HCT116 (cell line): Measurements from ENCODE around the gene TMEM234. TPM values are rescaled to one million over a fixed set of nuclear protein-coding genes. Genes with fewer than 3 reads are reported as not detected.

Experiments
- ATAC-seq: fragments of 200-7000 bp; cut with Tn5 transposase; 2 replicates; pipeline ENCODE4 v1.9.1; 2020; ENCODE audit warnings: mild to moderate bottlenecking, moderate library complexity
- BruUV-seq: library from RNA; stranded (reverse); fragments of 400-500 nt; replicated peaks from 2 replicates; lab custom pipeline; 2021; lab: Mats Ljungman, UMichigan
- CTCF ChIA-PET: fragments of 300-600 bp; sonication (Branson Sonifier 250); formaldehyde crosslinking; loops from one replicate; lab custom pipeline; 2021; ENCODE audit warnings: antibody characterized with exemption; lab: Charles Lee
- POLR2A ChIA-PET: fragments of 300-600, 350-600 bp; sonication (Branson Sonifier 250); formaldehyde crosslinking; loops from one replicate; lab custom pipeline; 2021; ENCODE audit warnings: antibody characterized with exemption; lab: Charles Lee
- RAD21 ChIA-PET, 2 experiments: fragments of 300-600 bp; sonication (Branson Sonifier 250); formaldehyde crosslinking; loops; one replicate each; lab custom pipeline; 2023; ENCODE audit warnings: low total read pairs in 2 of 2; ENCODE audit not compliant: uncharacterized antibody in 2 of 2, unreplicated experiment in 2 of 2, low non-redundant PET in 1 of 2; lab: Charles Lee
- DNase-seq: peaks from one replicate; pipeline ENCODE4 v3.0.0-alpha.2; 2010; ENCODE audit warnings: low read depth, low spot score
- H2AFZ ChIP-seq: fragments of 200-600 bp; shearing (Covaris generic), sonication (generic); 2 replicates; pipeline ENCODE4 v1.6.1; 2017; ENCODE audit warnings: low read depth, mixed run types, mixed read lengths, antibody characterized with exemption, low read length; ENCODE audit not compliant: poor library complexity, severe bottlenecking
- H3K27ac ChIP-seq: 2 replicates; pipeline ENCODE4 v1.5.1; 2012; ENCODE audit warnings: low read depth, low read length
- H3K27me3 ChIP-seq: fragments of 200-600 bp; sonication (generic); 2 replicates; pipeline ENCODE4 v1.6.1; 2016; ENCODE audit warnings: mixed run types, low read length, mixed read lengths; ENCODE audit not compliant: insufficient read depth
- H3K36me3 ChIP-seq, 2 experiments: fragments of 200-500 bp in 1 of 2; fragments of 200-600 bp in 1 of 2; sonication (Bioruptor generic) in 1 of 2; sonication (generic) in 1 of 2; 2 replicates each; pipeline versions ENCODE4 v1.5.1 to v1.6.1; 2014 to 2016; ENCODE audit warnings: low read length in 2 of 2, inconsistent platforms in 1 of 2, mixed read lengths in 1 of 2, mixed run types in 1 of 2; ENCODE audit not compliant: insufficient read depth in 2 of 2, control insufficient read depth in 1 of 2
- H3K4me1 ChIP-seq, 2 experiments: fragments of 200-600 bp in 1 of 2; sonication (generic) in 1 of 2; 2 replicates each; pipeline versions ENCODE4 v1.5.1 to v1.6.1; 2012 to 2017; ENCODE audit warnings: low read length in 2 of 2, inconsistent platforms in 1 of 2, mild to moderate bottlenecking in 1 of 2, mixed read lengths in 1 of 2, mixed run types in 1 of 2, moderate library complexity in 1 of 2; ENCODE audit not compliant: insufficient read depth in 2 of 2, control insufficient read depth in 1 of 2
- H3K4me2 ChIP-seq: fragments of 200-600 bp; sonication (generic); 2 replicates; pipeline ENCODE4 v1.6.1; 2017; ENCODE audit warnings: mixed run types, low read length, mixed read lengths
- H3K4me3 ChIP-seq, 2 experiments: fragments of 200-600 bp in 1 of 2; sonication (generic) in 1 of 2; replicated peaks in 1 of 2; 2 replicates each; pipeline ENCODE4 v1.5.1; 2011 to 2016; ENCODE audit warnings: low read length in 2 of 2, control low read depth in 1 of 2, low read depth in 1 of 2, mild to moderate bottlenecking in 1 of 2, mixed read lengths in 1 of 2, mixed run types in 1 of 2
- H3K79me2 ChIP-seq: fragments of 200-600 bp; sonication (generic); 2 replicates; pipeline ENCODE4 v1.6.1; 2017; ENCODE audit warnings: mild to moderate bottlenecking, mixed run types, low read length, moderate library complexity, mixed read lengths; ENCODE audit not compliant: insufficient read depth
- H3K9ac ChIP-seq: fragments of 200-600 bp; sonication (generic); 2 replicates; pipeline ENCODE4 v1.6.1; 2016; ENCODE audit warnings: low read length, mixed read lengths
- H3K9me2 ChIP-seq: fragments of 200-600 bp; sonication (generic), shearing (Covaris generic); 2 replicates; pipeline ENCODE4 v1.6.1; 2017; ENCODE audit warnings: mixed run types, mild to moderate bottlenecking, moderate library complexity; ENCODE audit not compliant: insufficient read depth
- H3K9me3 ChIP-seq, 2 experiments: fragments of 200-500 bp in 1 of 2; fragments of 200-600 bp in 1 of 2; sonication (Bioruptor generic) in 1 of 2; sonication (generic) in 1 of 2; 2 replicates each; pipeline ENCODE4 v1.6.1; 2014 to 2017; ENCODE audit warnings: low read length in 2 of 2, mixed read lengths in 2 of 2, inconsistent platforms in 1 of 2, low read depth in 1 of 2, mild to moderate bottlenecking in 1 of 2, mixed run types in 1 of 2, moderate library complexity in 1 of 2; ENCODE audit not compliant: control insufficient read depth in 1 of 2, insufficient read depth in 1 of 2
- H4K20me1 ChIP-seq: fragments of 200-600 bp; sonication (generic), shearing (Covaris generic); 2 replicates; pipeline ENCODE4 v1.6.1; 2017; ENCODE audit warnings: mixed run types, mild to moderate bottlenecking, moderate library complexity; ENCODE audit not compliant: insufficient read depth
- CBX3 ChIP-seq: IDR thresholded peaks from 2 replicates; pipeline ENCODE4 v1.6.1; 2012; ENCODE audit warnings: low read depth
- CEBPB ChIP-seq: IDR thresholded peaks from 2 replicates; pipeline ENCODE4 v1.6.1; 2012; ENCODE audit warnings: low read depth
- CTCF ChIP-seq, 3 experiments: fragments of 200-600 bp in 1 of 3; sonication (generic) in 1 of 3; IDR thresholded peaks in 2 of 3; conservative IDR thresholded peaks in 1 of 3; 2 replicates each; pipeline ENCODE4 v1.5.1; 2012 to 2017; ENCODE audit warnings: low read depth in 2 of 3, low read length in 2 of 3, antibody characterized with exemption in 1 of 3, borderline replicate concordance in 1 of 3, control low read depth in 1 of 3, mild to moderate bottlenecking in 1 of 3, mixed read lengths in 1 of 3, mixed run types in 1 of 3, moderate library complexity in 1 of 3; ENCODE audit not compliant: insufficient read depth in 1 of 3
- MAX ChIP-seq: IDR thresholded peaks from 2 replicates; pipeline ENCODE4 v1.6.1; 2012
- POLR2A ChIP-seq: IDR thresholded peaks from 2 replicates; pipeline ENCODE4 v1.7.0; 2011; ENCODE audit warnings: borderline replicate concordance; ENCODE audit not compliant: insufficient read depth, insufficient read length; ENCODE audit errors: extremely low read depth
- POLR2AphosphoS5 ChIP-seq: IDR thresholded peaks from 2 replicates; pipeline ENCODE4 v1.6.1; 2011; ENCODE audit warnings: mild to moderate bottlenecking, low read depth, low read length, moderate library complexity
- SRF ChIP-seq: IDR thresholded peaks from 2 replicates; pipeline ENCODE4 v1.6.1; 2012; ENCODE audit warnings: low read depth
- intact Hi-C: fragments of 100-400 bp; cut with micrococcal nuclease; formaldehyde crosslinking; loops from 2 replicates; pipeline ENCODE4 v1.10.0; 2022
- total RNA-seq: library from RNA; stranded (reverse); gene quantifications from one replicate; pipeline ENCODE4 v1.2.1, GENCODE V29; 2021; ENCODE audit not compliant: unreplicated experiment

TMEM234 gene
- total RNA-seq, 1 experiment from 2014 or later: 12.3 TPM

GRCh38 chr1:32187850-32188249, 34.3 kb downstream of the TMEM234 start (continued):
- TF ChIP-seq POLR2A: no peak

GRCh38 chr1:32186491-32186890, 35.7 kb downstream of the TMEM234 start:
- peaks cover 77% of the 10 kb centered on the region for H3K79me2 ChIP-seq
- H3K9me3 ChIP-seq: no peaks in the 10 kb centered on the region
- H3K4me3 ChIP-seq: no peak overlapping the region
- DNase-seq (no peak), ATAC-seq (no peak)
- BruUV-seq: no TSS peak
- H3K9ac ChIP-seq: no peak overlapping the region
- ChIA-PET POLR2A (no interaction called here), CTCF (no interaction called here), RAD21 (no interaction called here)
- H3K27ac ChIP-seq: no peak overlapping the region
- H3K4me1 ChIP-seq: peaks cover 0 to 7% of the 10 kb centered on the region in 2 experiments; a peak in 2 of 4 replicates
- intact Hi-C loops: no loop called here
- H2AFZ ChIP-seq: no peak overlapping the region
- H3K36me3 ChIP-seq: peaks cover 63 to 78% of the 10 kb centered on the region in 2 experiments
- no peak overlapping the region for H3K4me2 ChIP-seq
- no peaks in the 10 kb centered on the region for H3K9me2 ChIP-seq
- H3K27me3 ChIP-seq: no peaks in the 10 kb centered on the region
- H4K20me1 ChIP-seq: peaks cover 15% of the 10 kb centered on the region; the same call in 1 of the 2 replicates
- TF ChIP-seq MAX (no peak), CEBPB (no peak), POLR2AphosphoS5 (no peak)

- Histone ChIP-seq H3K4me2 (no peak overlapping the region), H3K9me2 (no peaks in the 10 kb centered on the region), H2AFZ (no peak overlapping the region), H3K4me3 (no peak overlapping the region), H3K27ac (no peak overlapping the region), H3K36me3 (peaks cover 63 to 78% of the 10 kb centered on the region in 2 experiments), H3K4me1 (peaks cover 2 to 11% of the 10 kb centered on the region in 2 experiments), H3K9me3 (no peaks in the 10 kb centered on the region), H3K27me3 (no peaks in the 10 kb centered on the region), H3K79me2 (peaks cover 81% of the 10 kb centered on the region), H4K20me1 (peaks cover 15% of the 10 kb centered on the region; the same call in 1 of the 2 replicates), H3K9ac (no peak overlapping the region)
- intact Hi-C loops: no loop called here
- TF ChIP-seq CBX3 (no peak), SRF (no peak), CTCF (IDR thresholded peaks at IDR 0.05 in 2 of 3, conservative IDR thresholded peaks at IDR 0.05 in 1 of 3; ENCODE audit: borderline replicate concordance in 1 of 3, insufficient read depth in 1 of 3, low read depth in 2 of 3, low read length in 2 of 3) (no peak)
- BruUV-seq: no TSS peak
- ChIA-PET POLR2A (no interaction called here), CTCF (no interaction called here), RAD21 (no interaction called here)
- ATAC-seq (no peak), DNase-seq (no peak)
These were observed 36.1 kb downstream of the TMEM234 start for GRCh38 chr1:32186077-32186476.
